ENCODE results near the gene CAPG. TPM values are rescaled to one million over a fixed set of nuclear protein-coding genes. Genes with fewer than 3 reads are reported as not detected.
A peak's percentile ranks its signal among the peaks of the same experiment; 100 is the strongest.

The CAPG gene
- total and polyA plus RNA-seq, 9 of the 15 experiments (the other 6 are each of a cell fraction or from before 2014, with no cell fraction given), result 10.6 to 90.4 (median 56.0) TPM

DNA sequence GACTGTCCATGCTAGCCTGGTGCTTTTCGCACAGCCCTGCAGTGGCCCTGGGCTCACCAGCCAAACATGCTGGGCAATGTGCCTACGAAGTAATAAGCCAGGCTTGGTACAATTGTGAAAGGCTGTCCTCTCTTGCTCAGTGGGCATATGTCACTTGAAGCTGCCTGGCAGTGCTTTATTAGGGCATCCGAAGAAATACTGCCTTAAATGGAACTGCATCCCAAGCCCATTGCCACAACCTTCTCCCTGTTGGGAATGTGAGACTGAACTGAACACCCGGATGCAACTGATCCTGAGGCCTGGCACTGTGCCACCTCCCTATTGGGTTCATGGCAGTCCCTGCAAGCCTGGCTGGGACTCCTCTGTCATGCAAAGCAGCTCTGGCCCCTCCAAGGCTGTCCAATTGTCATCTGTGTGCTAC is 15.9 kb downstream of the CAPG start (continued):
- TF ChIP-seq NONO (IDR thresholded peaks at IDR 0.05; ENCODE audit: low read depth in 2 of 2, low read length in 1 of 2), result no peak
- TF ChIP-seq, protein P1, sequence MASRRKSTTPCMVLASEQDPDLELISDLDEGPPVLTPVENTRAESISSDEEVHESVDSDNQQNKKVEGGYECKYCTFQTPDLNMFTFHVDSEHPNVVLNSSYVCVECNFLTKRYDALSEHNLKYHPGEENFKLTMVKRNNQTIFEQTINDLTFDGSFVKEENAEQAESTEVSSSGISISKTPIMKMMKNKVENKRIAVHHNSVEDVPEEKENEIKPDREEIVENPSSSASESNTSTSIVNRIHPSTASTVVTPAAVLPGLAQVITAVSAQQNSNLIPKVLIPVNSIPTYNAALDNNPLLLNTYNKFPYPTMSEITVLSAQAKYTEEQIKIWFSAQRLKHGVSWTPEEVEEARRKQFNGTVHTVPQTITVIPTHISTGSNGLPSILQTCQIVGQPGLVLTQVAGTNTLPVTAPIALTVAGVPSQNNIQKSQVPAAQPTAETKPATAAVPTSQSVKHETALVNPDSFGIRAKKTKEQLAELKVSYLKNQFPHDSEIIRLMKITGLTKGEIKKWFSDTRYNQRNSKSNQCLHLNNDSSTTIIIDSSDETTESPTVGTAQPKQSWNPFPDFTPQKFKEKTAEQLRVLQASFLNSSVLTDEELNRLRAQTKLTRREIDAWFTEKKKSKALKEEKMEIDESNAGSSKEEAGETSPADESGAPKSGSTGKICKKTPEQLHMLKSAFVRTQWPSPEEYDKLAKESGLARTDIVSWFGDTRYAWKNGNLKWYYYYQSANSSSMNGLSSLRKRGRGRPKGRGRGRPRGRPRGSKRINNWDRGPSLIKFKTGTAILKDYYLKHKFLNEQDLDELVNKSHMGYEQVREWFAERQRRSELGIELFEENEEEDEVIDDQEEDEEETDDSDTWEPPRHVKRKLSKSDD (conservative IDR thresholded peaks at IDR 0.05; ENCODE audit: low read length), result no peak
- peak; percentile 69 for TF ChIP-seq NFIC (IDR thresholded peaks at IDR 0.05)
- no peak for TF ChIP-seq ZNF23 (CRISPR knock-in tag; IDR thresholded peaks at IDR 0.05)

DNA sequence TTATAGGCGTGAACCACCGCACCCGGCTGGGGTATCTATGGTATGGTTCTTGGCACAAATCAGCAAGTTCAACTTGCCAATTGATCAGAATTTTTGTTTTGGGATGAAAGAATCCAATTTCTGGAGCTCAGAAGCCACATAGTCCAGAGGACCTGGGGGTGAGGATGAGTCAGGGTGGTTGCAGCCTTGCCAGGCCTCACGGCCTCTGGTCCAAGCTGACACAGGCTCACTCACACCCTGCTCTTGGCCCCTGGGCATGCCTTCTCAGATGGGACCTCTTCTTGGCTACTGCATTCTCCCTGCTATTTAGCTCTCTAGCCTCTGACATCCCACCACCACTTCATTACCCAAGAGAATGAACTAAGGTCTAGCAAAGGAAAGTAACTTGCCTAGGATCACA is 16.3 kb downstream of the CAPG start:
- intact Hi-C loops (cut with micrococcal nuclease) (no loop called here), in situ Hi-C loops (cut with MboI) (no loop called here)
- TF ChIP-seq TAF15 (IDR thresholded peaks at IDR 0.05; ENCODE audit: low read depth, low read length) (no peak), ZNF324 (CRISPR knock-in tag; IDR thresholded peaks at IDR 0.05) (no peak), ETV6 (IDR thresholded peaks at IDR 0.05; ENCODE audit: borderline replicate concordance in 1 of 2, low read depth in 2 of 2, low read length in 1 of 2) (no peak), ETV6 (CRISPR knock-in tag; IDR thresholded peaks at IDR 0.05; ENCODE audit: borderline replicate concordance) (no peak), ZNF436 (CRISPR knock-in tag; IDR thresholded peaks at IDR 0.05) (no peak)
- Histone ChIP-seq H3K27me3 (ENCODE audit: control insufficient read depth in 2 of 2, insufficient read depth in 2 of 2, low read length in 2 of 2) (no peaks in the 10 kb centered on the region), H3K27ac (ENCODE audit: extremely low read depth, low read depth, low read length) (no peak overlapping the region), H3K4me2 (ENCODE audit: insufficient read depth, low read length) (no peak overlapping the region), H2AFZ (ENCODE audit: low read depth, low read length) (no peak overlapping the region), H3K36me3 (ENCODE audit: control insufficient read depth, insufficient read depth, low read length) (peaks cover 6% of the 10 kb centered on the region; the same call in 1 of the 3 replicates), H3K4me3 (no peak overlapping the region), H3K9me3 (replicated peaks; ENCODE audit: control insufficient read depth, insufficient read depth, low read depth, low read length) (no peaks in the 10 kb centered on the region), H3K9me1 (ENCODE audit: control insufficient read depth, insufficient read depth, low read length) (no peaks in the 10 kb centered on the region), H3K9ac (ENCODE audit: insufficient read depth in 1 of 2, low read depth in 2 of 2, low read length in 2 of 2) (no peak overlapping the region), H4K20me1 (replicated peaks; ENCODE audit: control insufficient read depth, insufficient read depth, low read length) (no peaks in the 10 kb centered on the region), H3K4me1 (replicated peaks in 1 of 2; ENCODE audit: control insufficient read depth in 2 of 2, insufficient read depth in 2 of 2, low read length in 2 of 2) (peaks cover 0 to 9% of the 10 kb centered on the region in 2 experiments; a peak in 2 of 5 replicates), H3K79me2 (ENCODE audit: control insufficient read depth, insufficient read depth, low read length) (no peaks in the 10 kb centered on the region)
- FAIRE-seq, result no peak
- no peak for ATAC-seq
- DNase-seq (ENCODE audit: extremely low read depth in 1 of 4, low spot score in 3 of 4), result no peak
- BruUV-seq (replicated peaks), result no TSS peak
- ChIA-PET POLR2A (interaction anchor here (0.8 to 63.9 kb wide), 5 partner anchors 11 to 167 kb away, joined by 3 to 1576 read pairs (median 4); partner anchors contain the start of genes GGCX, MAT2A and TGOLN2), CTCF (ENCODE audit: low intra/inter-chr PET ratio) (no interaction called here)
- WGBS (ENCODE audit: insufficient coverage, low coverage, missing lambda C conversion rate), result 86% methylated on average over 4 of the region's 4 CpGs
